C4-2B (cell line): Measurements from ENCODE around the gene RBPMS2.

Experiments
- ZFX ChIP-seq: fragments of 450-650 bp; IDR thresholded peaks from 2 replicates; pipeline ENCODE4 v1.6.1; 2017
- TF ChIP-seq, protein P1 (sequence below): fragments of 450-650 bp; conservative IDR thresholded peaks from 2 replicates; pipeline ENCODE4 v1.5.1; 2017; ENCODE audit warnings: mild to moderate bottlenecking

DNA sequence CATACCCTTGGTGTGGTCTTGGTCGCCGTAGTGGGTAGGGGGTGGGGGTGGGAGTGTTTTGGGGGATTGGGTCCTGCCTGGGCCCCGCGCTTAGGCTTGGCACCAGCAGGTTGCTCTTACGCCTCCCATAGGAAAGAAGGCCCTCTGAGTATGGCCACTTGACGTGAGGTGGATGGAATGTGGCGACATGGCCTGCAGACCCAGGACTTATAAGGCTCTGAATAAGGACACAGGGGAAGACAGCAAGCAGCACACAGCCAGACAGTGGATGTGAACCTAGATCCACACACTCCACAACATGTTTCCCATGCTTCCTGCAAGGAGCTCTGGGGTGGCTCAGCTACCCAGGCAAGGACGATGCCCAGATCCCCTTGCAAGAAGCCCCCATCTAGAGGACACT, 12.4 kb downstream of the RBPMS2 start:
- TF ChIP-seq, protein P1, sequence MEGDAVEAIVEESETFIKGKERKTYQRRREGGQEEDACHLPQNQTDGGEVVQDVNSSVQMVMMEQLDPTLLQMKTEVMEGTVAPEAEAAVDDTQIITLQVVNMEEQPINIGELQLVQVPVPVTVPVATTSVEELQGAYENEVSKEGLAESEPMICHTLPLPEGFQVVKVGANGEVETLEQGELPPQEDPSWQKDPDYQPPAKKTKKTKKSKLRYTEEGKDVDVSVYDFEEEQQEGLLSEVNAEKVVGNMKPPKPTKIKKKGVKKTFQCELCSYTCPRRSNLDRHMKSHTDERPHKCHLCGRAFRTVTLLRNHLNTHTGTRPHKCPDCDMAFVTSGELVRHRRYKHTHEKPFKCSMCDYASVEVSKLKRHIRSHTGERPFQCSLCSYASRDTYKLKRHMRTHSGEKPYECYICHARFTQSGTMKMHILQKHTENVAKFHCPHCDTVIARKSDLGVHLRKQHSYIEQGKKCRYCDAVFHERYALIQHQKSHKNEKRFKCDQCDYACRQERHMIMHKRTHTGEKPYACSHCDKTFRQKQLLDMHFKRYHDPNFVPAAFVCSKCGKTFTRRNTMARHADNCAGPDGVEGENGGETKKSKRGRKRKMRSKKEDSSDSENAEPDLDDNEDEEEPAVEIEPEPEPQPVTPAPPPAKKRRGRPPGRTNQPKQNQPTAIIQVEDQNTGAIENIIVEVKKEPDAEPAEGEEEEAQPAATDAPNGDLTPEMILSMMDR = no peak
- TF ChIP-seq ZFX = no peak
